HCT116 (cell line): ENCODE measurements around the gene SLC30A7.

ENCODE experiments used
- ATF3 ChIP-seq: IDR thresholded peaks from 2 replicates; pipeline ENCODE4 v1.6.1; 2012
- CEBPB ChIP-seq: IDR thresholded peaks from 2 replicates; pipeline ENCODE4 v1.6.1; 2012; ENCODE audit warnings: low read depth
- CTCF ChIP-seq, 3 experiments: fragments of 200-600 bp in 1 of 3; sonication (generic) in 1 of 3; IDR thresholded peaks in 2 of 3; conservative IDR thresholded peaks in 1 of 3; 2 replicates each; pipeline ENCODE4 v1.5.1; 2012 to 2017; ENCODE audit warnings: low read depth in 2 of 3, low read length in 2 of 3, antibody characterized with exemption in 1 of 3, borderline replicate concordance in 1 of 3, control low read depth in 1 of 3, mild to moderate bottlenecking in 1 of 3, mixed read lengths in 1 of 3, mixed run types in 1 of 3, moderate library complexity in 1 of 3; ENCODE audit not compliant: insufficient read depth in 1 of 3
- EGR1 ChIP-seq: IDR thresholded peaks from 2 replicates; pipeline ENCODE4 v1.6.1; 2012; ENCODE audit warnings: low read depth
- ELF1 ChIP-seq: IDR thresholded peaks from 2 replicates; pipeline ENCODE4 v1.6.1; 2012; ENCODE audit warnings: low read depth, borderline replicate concordance
- EZH2 ChIP-seq: fragments of 200-600 bp; sonication (generic); IDR thresholded peaks from 2 replicates; pipeline ENCODE4 v1.6.1; 2017; ENCODE audit warnings: antibody characterized with exemption, mixed run types
- EZH2phosphoT487 ChIP-seq: fragments of 200-600 bp; IDR thresholded peaks from 2 replicates; pipeline ENCODE4 v1.6.1; 2018; ENCODE audit warnings: antibody characterized with exemption, borderline replicate concordance
- POLR2A ChIP-seq: IDR thresholded peaks from 2 replicates; pipeline ENCODE4 v1.7.0; 2011; ENCODE audit warnings: borderline replicate concordance; ENCODE audit not compliant: insufficient read depth, insufficient read length; ENCODE audit errors: extremely low read depth
- POLR2AphosphoS5 ChIP-seq: IDR thresholded peaks from 2 replicates; pipeline ENCODE4 v1.6.1; 2011; ENCODE audit warnings: mild to moderate bottlenecking, low read depth, low read length, moderate library complexity
- SIN3A ChIP-seq: IDR thresholded peaks from 2 replicates; pipeline ENCODE4 v1.6.1; 2012; ENCODE audit warnings: low read depth
- TCF7L2 ChIP-seq: IDR thresholded peaks from 2 replicates; pipeline ENCODE4 v1.7.0; 2011; ENCODE audit warnings: borderline replicate concordance, inconsistent platforms; ENCODE audit not compliant: insufficient read depth, insufficient read length; ENCODE audit errors: extremely low read depth
- YY1 ChIP-seq: IDR thresholded peaks from 2 replicates; pipeline ENCODE4 v1.6.1; 2011; ENCODE audit warnings: low read length, low read depth, moderate library complexity, mild to moderate bottlenecking; ENCODE audit not compliant: insufficient replicate concordance; ENCODE audit errors: extremely low read depth
- TF ChIP-seq, protein P1 (sequence below): IDR thresholded peaks from 2 replicates; pipeline ENCODE4 v1.6.1; 2012; ENCODE audit warnings: low read depth

- TF ChIP-seq YY1 (no peak), CTCF (IDR thresholded peaks at IDR 0.05 in 2 of 3, conservative IDR thresholded peaks at IDR 0.05 in 1 of 3; ENCODE audit: borderline replicate concordance in 1 of 3, insufficient read depth in 1 of 3, low read depth in 2 of 3, low read length in 2 of 3) (no peak), EZH2 (no peak), EZH2phosphoT487 (no peak), POLR2A (no peak), ELF1 (no peak), CEBPB (no peak), TCF7L2 (no peak), POLR2AphosphoS5 (no peak), ATF3 (no peak), EGR1 (no peak), SIN3A (no peak)
- TF ChIP-seq, protein P1, sequence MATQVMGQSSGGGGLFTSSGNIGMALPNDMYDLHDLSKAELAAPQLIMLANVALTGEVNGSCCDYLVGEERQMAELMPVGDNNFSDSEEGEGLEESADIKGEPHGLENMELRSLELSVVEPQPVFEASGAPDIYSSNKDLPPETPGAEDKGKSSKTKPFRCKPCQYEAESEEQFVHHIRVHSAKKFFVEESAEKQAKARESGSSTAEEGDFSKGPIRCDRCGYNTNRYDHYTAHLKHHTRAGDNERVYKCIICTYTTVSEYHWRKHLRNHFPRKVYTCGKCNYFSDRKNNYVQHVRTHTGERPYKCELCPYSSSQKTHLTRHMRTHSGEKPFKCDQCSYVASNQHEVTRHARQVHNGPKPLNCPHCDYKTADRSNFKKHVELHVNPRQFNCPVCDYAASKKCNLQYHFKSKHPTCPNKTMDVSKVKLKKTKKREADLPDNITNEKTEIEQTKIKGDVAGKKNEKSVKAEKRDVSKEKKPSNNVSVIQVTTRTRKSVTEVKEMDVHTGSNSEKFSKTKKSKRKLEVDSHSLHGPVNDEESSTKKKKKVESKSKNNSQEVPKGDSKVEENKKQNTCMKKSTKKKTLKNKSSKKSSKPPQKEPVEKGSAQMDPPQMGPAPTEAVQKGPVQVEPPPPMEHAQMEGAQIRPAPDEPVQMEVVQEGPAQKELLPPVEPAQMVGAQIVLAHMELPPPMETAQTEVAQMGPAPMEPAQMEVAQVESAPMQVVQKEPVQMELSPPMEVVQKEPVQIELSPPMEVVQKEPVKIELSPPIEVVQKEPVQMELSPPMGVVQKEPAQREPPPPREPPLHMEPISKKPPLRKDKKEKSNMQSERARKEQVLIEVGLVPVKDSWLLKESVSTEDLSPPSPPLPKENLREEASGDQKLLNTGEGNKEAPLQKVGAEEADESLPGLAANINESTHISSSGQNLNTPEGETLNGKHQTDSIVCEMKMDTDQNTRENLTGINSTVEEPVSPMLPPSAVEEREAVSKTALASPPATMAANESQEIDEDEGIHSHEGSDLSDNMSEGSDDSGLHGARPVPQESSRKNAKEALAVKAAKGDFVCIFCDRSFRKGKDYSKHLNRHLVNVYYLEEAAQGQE = no peak
These were observed 121.6 kb downstream of the SLC30A7 start for GRCh38 chr1:101017448-101017847.
